HG03432 (cell line): ENCODE results near the gene NEK6.

Experiments used
- ATAC-seq: cut with Tn5 transposase; IDR thresholded peaks from one replicate; pipeline ENCODE4 v1.9.1; 2021; ENCODE audit warnings: mild to moderate bottlenecking, moderate library complexity; ENCODE audit not compliant: unreplicated experiment

NEK6 gene

DNA sequence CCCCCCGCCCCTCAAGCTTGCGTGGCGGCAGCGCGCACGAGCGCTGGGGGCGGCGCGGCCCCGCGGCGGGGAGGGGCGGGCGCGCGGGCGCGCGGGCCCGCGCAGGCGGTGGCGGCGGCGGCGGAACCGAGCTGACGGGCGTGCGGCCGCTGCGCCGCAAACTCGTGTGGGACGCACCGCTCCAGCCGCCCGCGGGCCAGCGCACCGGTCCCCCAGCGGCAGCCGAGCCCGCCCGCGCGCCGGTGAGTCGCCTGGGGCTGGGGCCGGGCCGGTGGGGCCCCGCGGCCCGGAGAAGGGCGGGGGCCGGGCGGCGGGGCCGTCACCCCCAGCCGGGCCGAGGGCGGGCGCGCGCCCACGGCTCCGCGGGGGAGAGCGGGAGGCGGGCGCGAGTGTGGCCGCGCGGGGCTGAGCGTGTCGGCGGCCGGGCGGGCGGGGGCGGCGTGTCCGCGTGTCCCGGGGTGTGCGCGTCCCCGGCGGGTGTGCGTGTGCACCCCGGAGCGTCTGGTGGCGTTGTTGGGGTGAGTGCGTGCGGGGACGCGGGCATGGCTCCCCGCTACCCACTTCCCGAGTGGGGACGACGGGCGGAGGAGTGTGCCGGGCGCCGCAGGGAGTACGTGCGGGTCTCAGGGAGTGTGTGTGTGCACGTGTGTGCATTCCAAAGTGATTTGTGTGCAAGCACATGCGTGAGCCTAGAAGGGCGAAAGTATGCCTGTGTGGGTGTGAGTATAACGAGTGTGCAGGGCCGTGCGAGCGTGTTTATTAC is at the start of gene NEK6:
NEK6 (plus strand) TSS at position 106 of the 763 bp plus-strand sequence. CDS start 44,016 bp downstream, outside the sequence.
- peak; percentile 26 for ATAC-seq

DNA sequence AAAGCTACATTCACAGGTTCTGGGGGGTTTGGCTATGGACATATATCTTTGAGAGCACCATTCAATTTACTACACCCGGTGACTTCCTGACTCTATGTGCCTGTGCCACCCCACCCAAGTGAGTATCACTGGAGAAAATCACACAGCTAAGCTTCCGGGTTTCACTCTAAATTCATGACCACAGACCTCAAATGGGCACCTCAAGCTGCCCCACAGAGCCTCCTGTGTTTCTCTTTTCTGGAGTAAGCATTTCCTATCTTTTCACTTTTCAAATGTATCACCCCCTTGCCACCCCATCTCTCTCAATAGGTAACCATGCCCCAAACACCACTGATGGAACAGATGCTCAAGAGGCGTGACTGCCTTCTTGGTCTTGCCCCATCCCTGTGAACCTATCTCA is 49.2 kb upstream of the NEK6 start:
- ATAC-seq, result no peak

GRCh38 chr9:124209279-124209678 is 48.5 kb upstream of the NEK6 start:
- no peak for ATAC-seq

DNA sequence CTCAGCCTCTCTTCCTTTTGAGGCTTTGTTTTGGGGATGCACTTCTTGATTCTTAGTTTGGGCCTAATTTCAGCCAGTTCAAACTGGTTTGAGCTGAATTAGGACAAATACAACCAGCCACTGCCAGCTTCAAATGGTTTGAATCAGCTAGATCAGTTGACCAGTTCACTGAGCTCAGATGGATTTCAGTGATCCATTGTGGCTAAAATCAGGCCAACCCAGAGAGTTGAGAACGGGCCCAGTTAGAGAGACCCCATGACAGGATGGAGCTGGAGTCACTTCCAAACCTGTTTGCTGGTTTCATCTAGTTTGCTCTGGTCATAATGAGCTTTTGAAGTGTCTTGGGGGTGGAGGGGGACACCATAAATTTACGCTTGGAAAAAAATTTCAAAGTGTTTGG is 48.0 kb upstream of the NEK6 start:
- ATAC-seq, result no peak

DNA sequence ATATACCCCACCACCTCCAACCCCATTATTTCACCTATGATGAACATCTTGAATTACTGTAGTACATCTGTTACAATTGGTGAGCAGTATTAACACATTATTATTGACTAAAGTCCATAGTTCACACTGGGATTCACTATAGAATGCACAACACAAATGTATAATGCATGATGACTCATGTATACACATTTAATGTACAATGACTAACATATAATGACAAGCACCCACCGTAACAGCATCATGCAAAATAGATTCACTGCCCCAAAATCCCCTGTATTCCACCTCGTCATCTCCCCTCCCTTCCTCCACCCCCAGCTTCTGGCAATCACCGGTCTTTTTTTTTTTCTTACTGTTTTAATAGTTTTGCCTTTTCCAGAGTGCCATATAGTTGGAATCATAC is 47.1 kb upstream of the NEK6 start:
- peak; percentile 67 for ATAC-seq

GRCh38 chr9:124212381-124213050 is 45.2 kb upstream of the NEK6 start:
- ATAC-seq, result no peak

GRCh38 chr9:124213396-124213795 is 44.4 kb upstream of the NEK6 start:
- no peak for ATAC-seq

GRCh38 chr9:124214116-124214515 is 43.6 kb upstream of the NEK6 start:
- no peak for ATAC-seq

- no peak for ATAC-seq
Measured at GRCh38 chr9:124214596-124215367, 43.0 kb upstream of the NEK6 start.

DNA sequence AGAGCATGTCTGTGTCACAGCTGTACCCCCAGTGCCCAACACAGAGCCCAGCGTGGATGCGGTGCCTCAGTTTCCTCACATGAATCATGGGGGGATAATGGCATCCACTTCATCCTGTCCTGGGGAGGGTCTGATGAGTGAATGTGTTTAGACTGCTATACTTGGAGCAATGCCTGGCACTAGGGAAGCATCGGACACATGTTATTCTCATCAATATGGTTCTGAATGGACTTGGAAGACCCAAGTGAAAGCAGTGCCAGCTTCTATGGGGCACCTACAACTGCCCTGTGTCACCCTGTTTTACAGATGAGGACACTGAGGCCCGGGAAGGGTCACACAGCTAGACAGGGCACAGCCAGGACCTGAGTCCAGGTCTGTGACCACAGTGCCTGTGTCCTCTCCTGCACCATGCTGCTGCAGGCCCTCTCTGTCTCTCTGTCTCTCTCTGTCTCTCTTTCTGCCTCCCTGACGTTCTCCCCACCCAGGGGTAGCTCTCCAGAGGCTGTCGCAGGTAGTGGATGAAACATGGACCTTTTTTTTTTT is 42.3 kb upstream of the NEK6 start:
- no peak for ATAC-seq

DNA sequence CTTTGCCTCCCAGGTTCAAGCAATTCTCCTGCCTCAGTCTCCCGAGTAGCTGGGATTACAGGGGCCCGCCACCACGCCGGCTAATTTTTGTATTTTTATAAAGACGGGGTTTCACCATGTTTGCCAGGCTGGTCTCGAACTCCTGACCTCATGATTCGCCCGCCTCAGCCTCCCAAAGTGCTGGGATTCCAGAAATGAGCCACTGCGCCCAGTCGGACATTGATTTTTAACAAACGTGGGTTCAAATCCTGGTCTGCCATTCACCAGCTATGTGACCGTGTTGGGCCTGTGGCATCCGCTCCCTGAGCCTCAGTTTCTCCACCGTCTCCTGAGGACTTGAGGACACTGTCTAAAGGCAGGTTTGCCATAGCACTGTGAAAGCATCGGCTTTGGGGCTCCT is 41.8 kb upstream of the NEK6 start:
- no peak for ATAC-seq

GRCh38 chr9:124216474-124217176 is 41.1 kb upstream of the NEK6 start:
- peak; percentile 42 for ATAC-seq

GRCh38 chr9:124217836-124218437 is 39.8 kb upstream of the NEK6 start:
- peak; percentile 30 for ATAC-seq

DNA sequence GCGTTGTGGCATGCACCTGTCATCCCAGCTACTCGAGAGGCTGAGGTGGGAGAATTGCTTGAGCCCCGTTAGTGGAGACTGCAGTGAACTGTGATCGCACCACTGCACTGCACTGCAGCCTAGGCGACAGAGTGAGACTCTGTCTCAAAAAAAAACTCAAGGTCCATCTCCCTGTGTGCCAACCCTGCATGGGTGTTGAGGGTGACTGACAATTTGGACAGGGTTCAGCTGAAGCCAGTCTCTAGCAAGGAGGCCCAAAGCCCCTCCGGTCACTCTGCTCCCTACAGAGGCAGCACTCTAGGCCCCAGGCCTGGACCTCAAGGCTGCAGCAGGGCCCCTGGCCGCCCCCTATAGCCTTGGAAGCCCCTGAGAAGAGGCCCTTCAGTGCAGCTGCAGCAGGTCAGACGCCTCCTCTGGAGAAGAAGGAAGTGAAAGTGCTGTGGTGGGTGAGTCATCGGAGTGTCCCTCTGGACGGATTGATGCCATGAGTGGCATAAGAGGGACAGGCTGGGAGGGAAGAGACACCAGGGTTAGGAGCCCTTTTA is 39.2 kb upstream of the NEK6 start:
- peak; percentile 67 for ATAC-seq

- ATAC-seq, result peak; percentile 16
Measured at GRCh38 chr9:124218987-124219461, 38.7 kb upstream of the NEK6 start.

DNA sequence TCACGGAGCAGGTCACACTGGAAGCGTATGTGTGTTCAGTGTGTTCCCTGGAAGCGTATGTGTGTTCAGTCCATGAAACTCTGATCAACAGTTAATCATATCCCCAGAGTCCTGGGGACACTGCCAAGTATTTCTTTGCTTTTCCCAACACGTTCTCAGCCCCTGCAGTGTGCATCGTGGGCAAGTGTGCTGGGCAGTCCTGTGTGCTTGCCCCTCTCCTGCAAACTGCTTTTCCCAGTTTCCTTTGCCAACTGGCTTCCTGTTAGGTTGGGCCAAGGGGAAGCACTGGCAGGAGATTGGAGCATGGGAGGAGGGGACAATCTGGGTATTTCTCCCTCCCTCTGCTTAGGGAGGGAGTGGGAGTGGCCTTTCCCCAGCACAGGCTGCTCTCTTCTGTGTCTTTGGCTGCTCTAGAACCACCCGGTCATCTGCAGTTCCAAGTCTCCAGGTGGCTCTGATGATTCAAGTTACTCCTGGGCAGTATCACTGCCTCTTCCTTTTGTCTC is 36.8 kb upstream of the NEK6 start:
- no peak for ATAC-seq

DNA sequence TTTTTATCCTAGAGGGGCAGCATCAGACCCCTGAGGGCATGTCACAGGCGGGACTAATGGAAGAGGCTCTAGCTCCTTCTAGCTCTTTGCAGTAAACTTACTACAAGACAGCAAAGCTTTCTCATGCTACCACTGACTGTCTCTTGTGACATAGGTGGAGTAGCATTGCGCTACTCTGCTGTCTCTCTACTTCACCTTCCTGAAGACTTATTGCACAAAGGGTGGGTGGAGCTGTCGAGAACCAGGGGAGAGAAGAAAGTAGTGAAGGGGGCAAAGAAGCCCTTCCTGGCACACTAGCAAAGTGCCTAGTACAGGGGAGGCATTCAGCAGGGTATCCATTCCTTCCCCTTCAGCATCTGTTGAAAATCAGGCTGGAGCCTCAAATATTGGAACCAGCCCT is 36.1 kb upstream of the NEK6 start:
- no peak for ATAC-seq

- ATAC-seq, result no peak
Measured at GRCh38 chr9:124222109-124222508, 35.6 kb upstream of the NEK6 start.

DNA sequence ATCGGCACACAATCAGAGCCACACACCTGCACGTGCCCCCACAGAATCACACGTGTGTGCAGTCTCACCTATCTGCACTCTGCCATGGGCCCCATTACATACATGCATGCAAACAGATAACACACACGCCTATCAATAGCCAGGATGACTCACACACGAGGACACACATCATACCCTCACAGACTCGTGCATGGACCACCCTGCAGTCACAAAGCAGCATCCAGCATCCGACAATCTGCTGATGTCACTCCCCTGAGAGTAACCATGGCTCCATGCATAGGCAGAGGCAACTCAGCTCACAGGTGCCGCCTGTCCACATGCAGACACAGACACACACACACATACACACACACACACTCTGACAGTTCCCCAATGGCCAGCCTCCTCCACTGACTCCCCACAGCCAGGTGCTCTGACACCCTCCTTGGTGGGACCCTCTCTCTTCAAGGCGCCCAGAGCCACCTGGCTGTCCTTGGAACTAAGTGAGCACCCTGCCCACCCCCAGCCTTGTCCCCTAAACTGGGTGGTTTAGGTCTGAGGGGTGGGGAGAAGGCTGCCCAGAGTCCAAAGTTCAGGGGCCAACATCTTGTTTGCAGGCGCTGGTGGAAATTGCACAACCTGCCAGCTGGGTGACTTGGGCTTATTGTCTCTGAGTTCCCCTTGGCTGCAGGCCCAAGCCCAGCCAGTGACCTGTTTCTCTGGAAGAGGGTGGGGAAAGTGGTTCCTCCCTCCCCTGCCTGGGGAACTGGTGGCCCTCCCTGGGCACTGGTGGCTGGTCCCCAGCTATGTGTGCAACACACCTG is 34.6 kb upstream of the NEK6 start:
- no peak for ATAC-seq
